ENCODE results near the gene WDR90. TPM values are rescaled to one million over a fixed set of nuclear protein-coding genes. Genes with fewer than 3 reads are reported as not detected.

Gene WDR90
- total RNA-seq, 5 donors from 2014 or later (not counting 1 experiment from before 2014, with no cell fraction given): 19.7 to 35.7 (median 23.4) TPM

DNA sequence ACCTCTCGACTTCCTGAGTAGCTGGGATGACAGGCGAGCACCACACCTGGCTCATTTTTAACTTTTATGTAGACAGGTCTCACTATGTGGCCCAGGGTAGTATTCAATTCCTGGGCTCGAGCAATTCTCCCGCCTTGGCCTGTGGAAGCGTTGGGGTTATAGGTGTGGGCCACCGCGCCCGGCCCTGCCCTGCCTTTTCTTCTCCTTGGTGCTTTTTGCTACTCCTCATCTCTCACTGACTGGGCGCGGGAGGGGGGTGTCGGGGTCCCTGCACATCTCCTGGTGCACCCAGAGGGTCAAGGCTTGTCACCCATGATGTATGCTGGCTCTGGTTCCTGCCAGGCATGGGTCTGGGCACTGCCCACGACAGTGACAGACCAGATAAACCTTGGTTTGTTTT lies 4.6 kb upstream of the WDR90 start:
- no peaks in the 10 kb centered on the region for H3K9me3 Mint-ChIP-seq
- CTCF ChIA-PET: no interaction called here
- ATAC-seq (replicated peaks in 1 of 4) (no peak), DNase-seq (no peak)
- Histone ChIP-seq H3K27me3 (replicated peaks in 1 of 2; ENCODE audit: control insufficient read depth in 2 of 2, extremely low read depth in 1 of 2, insufficient read depth in 2 of 2, low read length in 1 of 2) (no peaks in the 10 kb centered on the region), H3K27ac (ENCODE audit: low read length) (no peak overlapping the region), H3K9me3 (no peaks in the 10 kb centered on the region), H3K4me3 (ENCODE audit: control insufficient read depth in 1 of 2, extremely low read depth in 1 of 2, low read length in 1 of 2) (no peak overlapping the region), H3K36me3 (ENCODE audit: control insufficient read depth in 2 of 2, extremely low read depth in 1 of 2, insufficient read depth in 1 of 2, low read length in 1 of 2) (no peaks in the 10 kb centered on the region), H3K4me1 (ENCODE audit: control insufficient read depth in 1 of 2, extremely low read depth in 1 of 2, insufficient read depth in 2 of 2, low read length in 2 of 2) (peaks cover 5 to 41% of the 10 kb centered on the region in 2 experiments)
- no peaks in the 10 kb centered on the region for H3K27me3 Mint-ChIP-seq
- H3K4me3 Mint-ChIP-seq: peak overlapping the region in 2 of 3 donors; percentile 58 to 69
- no peak overlapping the region for H3K27ac Mint-ChIP-seq
- H3K4me1 Mint-ChIP-seq: peaks cover 9 to 27% (median 20%) of the 10 kb centered on the region in 3 donors
- POLR2A ChIA-PET: no interaction called here
- 100% methylated on average over 3 of the region's 12 CpGs for WGBS (ENCODE audit: insufficient coverage)
- no peaks in the 10 kb centered on the region for H3K36me3 Mint-ChIP-seq

DNA sequence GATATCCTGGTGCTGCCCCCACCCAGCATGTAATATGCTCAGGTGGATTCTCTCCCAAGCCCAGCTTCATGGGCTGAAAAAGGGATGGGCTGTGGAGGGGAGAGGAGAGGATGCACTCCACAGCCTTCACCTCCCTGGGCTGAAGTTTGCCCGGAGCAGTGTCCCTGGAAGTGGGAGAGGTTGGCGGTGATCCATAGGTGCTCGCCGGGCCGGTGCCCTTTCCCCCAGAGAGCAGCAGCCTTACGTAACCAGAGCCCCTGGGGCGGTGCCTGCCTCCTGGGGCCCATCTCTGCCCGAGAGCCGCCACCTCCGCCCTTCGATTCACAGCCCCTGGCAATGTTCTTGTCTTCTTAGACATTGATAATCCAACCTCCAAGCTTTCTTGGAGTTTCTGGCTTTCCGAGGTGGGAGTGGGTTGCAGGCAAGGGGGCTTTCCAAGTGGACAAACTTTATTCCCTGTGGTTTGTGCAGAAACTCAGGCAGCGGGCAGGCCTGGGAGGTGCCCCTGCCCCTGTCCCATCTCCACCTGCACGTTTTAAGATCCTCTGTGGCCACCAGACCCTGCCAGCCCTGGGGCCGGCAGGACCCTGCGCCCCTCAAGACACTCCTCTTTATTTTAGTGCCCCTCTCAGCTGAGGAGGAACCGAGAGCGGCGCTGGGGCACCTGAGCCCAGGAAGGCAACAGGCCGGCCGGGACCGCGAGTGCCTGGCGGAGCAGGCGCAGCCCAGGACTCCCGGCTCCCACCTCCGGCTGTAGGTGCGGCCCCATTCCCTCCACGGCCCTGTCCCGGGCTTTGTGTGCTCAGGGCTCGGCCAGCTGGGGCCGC lies 3.1 kb upstream of the WDR90 start:
- WGBS (ENCODE audit: insufficient coverage): 95% methylated on average over 23 of the region's 32 CpGs
- ChIA-PET POLR2A (interaction anchor here in 1 of 2 donors (0.6 kb wide), 1 partner anchor 25 kb away, joined by 4 read pairs; no protein-coding TSS in a partner anchor), CTCF (no interaction called here)
- H3K36me3 Mint-ChIP-seq: no peaks in the 10 kb centered on the region
- Histone ChIP-seq H3K4me1 (ENCODE audit: control insufficient read depth in 1 of 2, extremely low read depth in 1 of 2, insufficient read depth in 2 of 2, low read length in 2 of 2) (peaks cover 5 to 42% of the 10 kb centered on the region in 2 experiments), H3K9me3 (no peaks in the 10 kb centered on the region), H3K27ac (ENCODE audit: low read length) (no peak overlapping the region), H3K27me3 (replicated peaks in 1 of 2; ENCODE audit: control insufficient read depth in 2 of 2, extremely low read depth in 1 of 2, insufficient read depth in 2 of 2, low read length in 1 of 2) (no peaks in the 10 kb centered on the region), H3K36me3 (ENCODE audit: control insufficient read depth in 2 of 2, extremely low read depth in 1 of 2, insufficient read depth in 1 of 2, low read length in 1 of 2) (peaks cover 0 to under 1% of the 10 kb centered on the region in 2 donors), H3K4me3 (ENCODE audit: control insufficient read depth in 1 of 2, extremely low read depth in 1 of 2, low read length in 1 of 2) (no peak overlapping the region)
- DNase-seq: no peak
- peaks cover 9 to 33% (median 24%) of the 10 kb centered on the region in 3 donors for H3K4me1 Mint-ChIP-seq
- H3K4me3 Mint-ChIP-seq: no peak overlapping the region
- H3K27me3 Mint-ChIP-seq: no peaks in the 10 kb centered on the region
- H3K9me3 Mint-ChIP-seq: no peaks in the 10 kb centered on the region
- H3K27ac Mint-ChIP-seq: no peak overlapping the region
- no peak for ATAC-seq (replicated peaks in 1 of 4)

DNA sequence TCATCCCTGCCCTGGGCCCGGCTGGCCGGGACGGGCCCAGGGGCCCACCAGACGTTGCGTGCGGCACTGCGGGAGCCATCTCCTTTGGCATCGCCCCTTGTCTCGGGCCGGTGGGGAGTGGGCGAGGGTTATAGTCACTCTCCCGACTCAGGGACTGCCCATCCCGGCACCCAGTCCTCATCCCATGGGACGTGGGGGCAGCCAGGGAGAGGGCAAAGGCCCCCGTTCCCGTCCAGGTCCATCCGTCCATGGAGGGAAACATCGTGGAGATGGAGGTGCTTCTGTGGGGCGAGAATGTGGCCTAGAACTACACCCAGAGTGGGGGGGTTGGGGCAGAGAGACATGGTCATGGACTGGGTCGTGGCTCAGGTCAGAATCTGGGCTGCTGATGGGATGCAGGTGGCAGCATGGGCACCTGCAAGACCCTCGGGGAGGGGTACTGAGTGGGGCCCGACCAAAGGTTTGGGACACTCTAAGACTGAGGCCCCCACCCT lies 2.4 kb upstream of the WDR90 start:
- ATAC-seq (replicated peaks in 1 of 4) (no peak), DNase-seq (no peak)
- Histone ChIP-seq H3K27ac (ENCODE audit: low read length) (no peak overlapping the region), H3K4me1 (ENCODE audit: control insufficient read depth in 1 of 2, extremely low read depth in 1 of 2, insufficient read depth in 2 of 2, low read length in 2 of 2) (peaks cover 5 to 37% of the 10 kb centered on the region in 2 experiments), H3K9me3 (no peaks in the 10 kb centered on the region), H3K36me3 (ENCODE audit: control insufficient read depth in 2 of 2, extremely low read depth in 1 of 2, insufficient read depth in 1 of 2, low read length in 1 of 2) (peaks cover 0 to 7% of the 10 kb centered on the region in 2 donors), H3K4me3 (ENCODE audit: control insufficient read depth in 1 of 2, extremely low read depth in 1 of 2, low read length in 1 of 2) (no peak overlapping the region), H3K27me3 (replicated peaks in 1 of 2; ENCODE audit: control insufficient read depth in 2 of 2, extremely low read depth in 1 of 2, insufficient read depth in 2 of 2, low read length in 1 of 2) (no peaks in the 10 kb centered on the region)
- WGBS (ENCODE audit: insufficient coverage): 91% methylated on average over 15 of the region's 22 CpGs
- Mint-ChIP-seq H3K27ac (no peak overlapping the region), H3K9me3 (no peaks in the 10 kb centered on the region), H3K4me3 (peak overlapping the region in 1 of 3 donors; percentile 28), H3K36me3 (no peaks in the 10 kb centered on the region), H3K27me3 (no peaks in the 10 kb centered on the region), H3K4me1 (peaks cover 9 to 33% (median 24%) of the 10 kb centered on the region in 3 donors)
- ChIA-PET CTCF (no interaction called here), POLR2A (no interaction called here)

DNA sequence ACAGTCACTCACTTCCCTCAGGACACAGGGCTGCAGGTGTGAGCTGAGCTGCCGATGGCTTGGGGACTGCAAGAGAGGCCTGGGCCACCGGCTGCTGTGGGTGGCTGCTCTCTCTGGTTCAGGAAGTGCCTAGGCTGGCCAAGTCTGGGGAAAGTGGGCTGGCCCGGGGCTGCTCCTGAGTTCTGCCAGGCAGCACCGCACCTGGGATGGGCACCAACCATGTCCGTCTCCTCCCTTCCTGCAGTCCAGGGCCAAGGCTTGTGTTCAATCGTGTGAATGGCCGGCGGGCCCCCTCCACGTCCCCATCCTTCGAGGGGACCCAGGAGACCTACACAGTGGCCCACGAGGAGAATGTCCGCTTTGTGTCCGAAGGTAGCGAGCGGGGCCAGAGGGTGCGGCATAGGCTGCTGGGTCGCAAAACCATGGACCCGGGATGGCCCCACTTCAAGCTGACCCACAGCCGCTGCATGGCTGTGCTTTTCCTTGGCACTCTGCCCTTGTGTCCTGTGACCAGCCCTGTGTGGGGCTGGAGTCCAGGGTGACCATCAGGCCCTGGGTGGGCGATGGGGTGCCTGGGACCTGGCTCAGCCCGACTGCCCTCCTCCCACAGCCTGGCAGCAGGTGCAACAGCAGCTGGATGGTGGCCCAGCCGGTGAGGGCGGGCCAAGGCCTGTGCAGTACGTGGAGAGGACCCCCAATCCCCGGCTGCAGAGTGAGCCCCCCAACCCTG lies 1.8 kb upstream of the WDR90 start:
- no peaks in the 10 kb centered on the region for H3K9me3 Mint-ChIP-seq
- H3K27me3 ChIP-seq (replicated peaks in 1 of 2; ENCODE audit: control insufficient read depth in 2 of 2, extremely low read depth in 1 of 2, insufficient read depth in 2 of 2, low read length in 1 of 2): no peaks in the 10 kb centered on the region
- H3K36me3 Mint-ChIP-seq: no peaks in the 10 kb centered on the region
- no peak overlapping the region for H3K4me3 ChIP-seq (ENCODE audit: control insufficient read depth in 1 of 2, extremely low read depth in 1 of 2, low read length in 1 of 2)
- no peak for ATAC-seq (replicated peaks in 1 of 4)
- peak overlapping the region in 1 of 3 donors; percentile 28 for H3K4me3 Mint-ChIP-seq
- no peak for DNase-seq
- peaks cover 9 to 33% (median 24%) of the 10 kb centered on the region in 3 donors for H3K4me1 Mint-ChIP-seq
- no peak overlapping the region for H3K27ac Mint-ChIP-seq
- H3K36me3 ChIP-seq (ENCODE audit: control insufficient read depth in 2 of 2, extremely low read depth in 1 of 2, insufficient read depth in 1 of 2, low read length in 1 of 2): peaks cover 0 to 7% of the 10 kb centered on the region in 2 donors
- H3K27me3 Mint-ChIP-seq: no peaks in the 10 kb centered on the region
- no peak overlapping the region for H3K27ac ChIP-seq (ENCODE audit: low read length)
- CTCF ChIA-PET: no interaction called here
- peaks cover 5 to 36% of the 10 kb centered on the region in 2 experiments for H3K4me1 ChIP-seq (ENCODE audit: control insufficient read depth in 1 of 2, extremely low read depth in 1 of 2, insufficient read depth in 2 of 2, low read length in 2 of 2)
- POLR2A ChIA-PET: no interaction called here
- 93% methylated on average over 20 of the region's 25 CpGs for WGBS (ENCODE audit: insufficient coverage)
- no peaks in the 10 kb centered on the region for H3K9me3 ChIP-seq

DNA sequence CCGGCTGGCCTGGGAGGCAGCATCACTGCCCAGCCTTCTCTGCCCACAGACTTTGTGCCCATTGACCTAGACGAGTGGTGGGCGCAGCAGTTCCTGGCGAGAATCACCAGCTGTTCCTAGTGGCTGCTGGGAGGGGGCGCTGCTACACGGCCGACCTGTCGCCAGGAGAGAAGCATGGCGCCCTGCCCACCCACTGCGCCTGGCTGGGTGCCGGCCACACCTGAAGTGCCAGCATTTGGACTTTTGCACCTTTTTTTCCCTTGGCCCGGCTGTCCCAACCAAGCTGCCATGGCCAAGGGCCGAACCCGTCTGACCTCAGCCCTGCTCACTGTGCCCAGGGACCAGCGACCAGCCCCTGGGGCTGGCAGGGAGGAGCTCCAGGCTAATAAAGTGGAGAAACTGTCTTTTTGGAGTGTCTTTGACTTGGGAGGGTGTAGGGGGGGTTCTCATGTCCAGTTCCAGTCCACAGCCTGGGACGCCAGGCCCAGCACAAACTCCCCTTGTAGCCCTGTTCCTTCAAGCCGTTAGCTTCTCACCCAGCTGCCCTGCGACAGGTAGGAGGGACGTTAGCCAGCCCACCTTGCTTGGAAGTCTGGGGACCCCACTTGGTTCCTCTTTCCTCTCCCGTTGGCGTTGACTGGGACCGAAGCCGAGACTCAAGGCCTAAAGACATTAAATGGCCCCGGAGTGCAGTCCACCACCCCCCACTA lies 939 bp upstream of the WDR90 start:
- H3K4me3 ChIP-seq (ENCODE audit: control insufficient read depth in 1 of 2, extremely low read depth in 1 of 2, low read length in 1 of 2): peak overlapping the region; percentile 68 to 74

DNA sequence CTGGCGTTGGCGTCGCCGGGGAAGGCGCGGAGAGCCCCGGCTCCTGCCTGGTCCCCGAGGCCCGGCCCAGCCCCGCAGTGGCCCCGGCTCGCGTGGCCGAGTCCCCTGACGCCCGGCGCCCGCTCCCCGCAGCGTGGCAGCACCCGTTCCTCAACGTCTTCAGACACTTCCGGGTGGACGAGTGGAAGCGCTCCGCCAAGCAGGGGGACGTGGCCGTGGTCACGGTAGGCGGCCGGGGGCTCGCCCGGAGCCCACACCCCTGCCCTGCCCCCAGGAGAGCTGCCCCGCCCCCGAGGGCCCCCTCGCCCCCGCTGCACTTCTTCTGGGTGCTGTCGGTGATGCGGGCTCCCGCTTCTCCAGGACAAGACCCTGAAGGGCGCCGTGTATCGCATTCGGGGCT lies 466 bp downstream of the WDR90 start:
- POLR2A ChIA-PET: no interaction called here
- Histone ChIP-seq H3K4me1 (ENCODE audit: control insufficient read depth in 1 of 2, extremely low read depth in 1 of 2, insufficient read depth in 2 of 2, low read length in 2 of 2) (peaks cover 5 to 27% of the 10 kb centered on the region in 2 experiments), H3K4me3 (ENCODE audit: control insufficient read depth in 1 of 2, extremely low read depth in 1 of 2, low read length in 1 of 2) (peak overlapping the region in 1 of 2 donors; percentile 74), H3K9me3 (no peaks in the 10 kb centered on the region), H3K36me3 (ENCODE audit: control insufficient read depth in 2 of 2, extremely low read depth in 1 of 2, insufficient read depth in 1 of 2, low read length in 1 of 2) (peaks cover 0 to 7% of the 10 kb centered on the region in 2 donors), H3K27ac (ENCODE audit: low read length) (no peak overlapping the region), H3K27me3 (replicated peaks in 1 of 2; ENCODE audit: control insufficient read depth in 2 of 2, extremely low read depth in 1 of 2, insufficient read depth in 2 of 2, low read length in 1 of 2) (no peaks in the 10 kb centered on the region)
- CTCF ChIA-PET: no interaction called here
- peak; percentile 2 to 11 (median 8) for ATAC-seq (replicated peaks in 1 of 4)
- WGBS (ENCODE audit: insufficient coverage): 5% methylated on average over 37 of the region's 44 CpGs
- Mint-ChIP-seq H3K9me3 (no peaks in the 10 kb centered on the region), H3K27ac (no peak overlapping the region), H3K27me3 (no peaks in the 10 kb centered on the region), H3K4me3 (peak overlapping the region; percentile 54 to 65 (median 65)), H3K4me1 (peaks cover 0 to 16% (median 15%) of the 10 kb centered on the region in 3 donors), H3K36me3 (no peaks in the 10 kb centered on the region)
- DNase-seq: no peak

More for the DNA sequence above, 939 bp upstream of the WDR90 start:
- Histone ChIP-seq H3K27me3 (replicated peaks in 1 of 2; ENCODE audit: control insufficient read depth in 2 of 2, extremely low read depth in 1 of 2, insufficient read depth in 2 of 2, low read length in 1 of 2) (no peaks in the 10 kb centered on the region), H3K4me1 (ENCODE audit: control insufficient read depth in 1 of 2, extremely low read depth in 1 of 2, insufficient read depth in 2 of 2, low read length in 2 of 2) (peaks cover 5 to 27% of the 10 kb centered on the region in 2 experiments), H3K9me3 (no peaks in the 10 kb centered on the region), H3K36me3 (ENCODE audit: control insufficient read depth in 2 of 2, extremely low read depth in 1 of 2, insufficient read depth in 1 of 2, low read length in 1 of 2) (peaks cover 0 to 7% of the 10 kb centered on the region in 2 donors), H3K27ac (ENCODE audit: low read length) (peak overlapping the region; percentile 88)
- Mint-ChIP-seq H3K4me3 (peak overlapping the region; percentile 68 to 75 (median 68)), H3K9me3 (no peaks in the 10 kb centered on the region), H3K27ac (peak overlapping the region; percentile 59 to 61), H3K4me1 (peaks cover 9 to 26% (median 19%) of the 10 kb centered on the region in 3 donors), H3K36me3 (no peaks in the 10 kb centered on the region), H3K27me3 (no peaks in the 10 kb centered on the region)
- CTCF ChIA-PET: interaction anchor here in 1 of 2 donors (0.6 kb wide), 1 partner anchor 465 kb away, joined by 6 read pairs; no protein-coding TSS in a partner anchor
- 43% methylated on average over 21 of the region's 24 CpGs for WGBS (ENCODE audit: insufficient coverage)
- no peak for ATAC-seq (replicated peaks in 1 of 4)
- POLR2A ChIA-PET: no interaction called here
- DNase-seq: peak in 6 of 35 experiments; percentile 25 to 55 (median 34)
